Mesendoderm (in vitro differentiated cells): Measurements from ENCODE around the gene HS1BP3.

Experiments
- DNase-seq: peaks from one replicate; pipeline ENCODE4 v3.0.0; 2013
- H2AK5ac ChIP-seq: 2 replicates; pipeline ENCODE4 v1.6.1; 2013; ENCODE audit warnings: low read length, inconsistent platforms
- H2BK120ac ChIP-seq: 2 replicates; pipeline ENCODE4 v1.6.1; 2013; ENCODE audit warnings: low read depth, mild to moderate bottlenecking, low read length, moderate library complexity, mixed read lengths
- H2BK15ac ChIP-seq: replicated peaks from 2 replicates; pipeline ENCODE4 v1.6.1; 2013; ENCODE audit warnings: low read depth, mild to moderate bottlenecking, moderate library complexity
- H2BK5ac ChIP-seq: 2 replicates; pipeline ENCODE4 v1.6.1; 2013; ENCODE audit warnings: low read length, inconsistent platforms
- H3K18ac ChIP-seq: 2 replicates; pipeline ENCODE4 v1.6.1; 2013; ENCODE audit warnings: mild to moderate bottlenecking, low read length, mixed read lengths
- H3K23ac ChIP-seq: one replicate; pipeline ENCODE4 v1.6.1; 2013; ENCODE audit warnings: low read length
- H3K27ac ChIP-seq: 2 replicates; pipeline ENCODE4 v1.5.1; 2013; ENCODE audit warnings: low read depth, mild to moderate bottlenecking, inconsistent platforms, low read length, moderate library complexity
- H3K27me3 ChIP-seq: 2 replicates; pipeline ENCODE4 v1.6.1; 2013; ENCODE audit warnings: low read length, control low read depth, mild to moderate bottlenecking, inconsistent platforms; ENCODE audit not compliant: insufficient read depth, poor library complexity
- H3K36me3 ChIP-seq: 2 replicates; pipeline ENCODE4 v1.6.1; 2013; ENCODE audit warnings: low read length, inconsistent platforms; ENCODE audit not compliant: control insufficient read depth, insufficient read depth
- H3K4ac ChIP-seq: one replicate; pipeline ENCODE4 v1.6.1; 2013; ENCODE audit warnings: low read depth, mild to moderate bottlenecking, low read length, moderate library complexity
- H3K4me1 ChIP-seq: 2 replicates; pipeline ENCODE4 v1.6.1; 2013; ENCODE audit warnings: low read depth, low read length, inconsistent platforms; ENCODE audit not compliant: control insufficient read depth
- H3K4me2 ChIP-seq: 2 replicates; pipeline ENCODE4 v1.6.1; 2013; ENCODE audit warnings: low read length
- H3K4me3 ChIP-seq: 2 replicates; pipeline ENCODE4 v1.5.1; 2013; ENCODE audit warnings: mild to moderate bottlenecking, low read length
- H3K56ac ChIP-seq: one replicate; pipeline ENCODE4 v1.6.1; 2013; ENCODE audit warnings: low read length
- H3K79me1 ChIP-seq: 2 replicates; pipeline ENCODE4 v1.6.1; 2013; ENCODE audit warnings: low read length, inconsistent platforms
- H3K79me2 ChIP-seq: 2 replicates; pipeline ENCODE4 v1.6.1; 2013; ENCODE audit warnings: mild to moderate bottlenecking, low read length; ENCODE audit not compliant: control insufficient read depth, insufficient read depth
- H3K9ac ChIP-seq: 2 replicates; pipeline ENCODE4 v1.6.1; 2013; ENCODE audit warnings: low read length, inconsistent platforms
- H4K5ac ChIP-seq: one replicate; pipeline ENCODE4 v1.6.1; 2013; ENCODE audit warnings: low read length
- H4K8ac ChIP-seq: one replicate; pipeline ENCODE4 v1.6.1; 2013; ENCODE audit warnings: low read depth, mild to moderate bottlenecking, control low read depth, low read length, moderate library complexity
- WGBS: extraction: QIAGEN DNeasy Blood & Tissue Kit; methylation state at CpG from one replicate; pipeline ENCODE4 v1.1.7; 2013; ENCODE audit warnings: low lambda C conversion rate, missing lambda C conversion rate; ENCODE audit not compliant: insufficient coverage; ENCODE audit errors: extremely low coverage; 5-methylcytosine and 5-hydroxymethylcytosine counted together

HS1BP3 gene

DNA sequence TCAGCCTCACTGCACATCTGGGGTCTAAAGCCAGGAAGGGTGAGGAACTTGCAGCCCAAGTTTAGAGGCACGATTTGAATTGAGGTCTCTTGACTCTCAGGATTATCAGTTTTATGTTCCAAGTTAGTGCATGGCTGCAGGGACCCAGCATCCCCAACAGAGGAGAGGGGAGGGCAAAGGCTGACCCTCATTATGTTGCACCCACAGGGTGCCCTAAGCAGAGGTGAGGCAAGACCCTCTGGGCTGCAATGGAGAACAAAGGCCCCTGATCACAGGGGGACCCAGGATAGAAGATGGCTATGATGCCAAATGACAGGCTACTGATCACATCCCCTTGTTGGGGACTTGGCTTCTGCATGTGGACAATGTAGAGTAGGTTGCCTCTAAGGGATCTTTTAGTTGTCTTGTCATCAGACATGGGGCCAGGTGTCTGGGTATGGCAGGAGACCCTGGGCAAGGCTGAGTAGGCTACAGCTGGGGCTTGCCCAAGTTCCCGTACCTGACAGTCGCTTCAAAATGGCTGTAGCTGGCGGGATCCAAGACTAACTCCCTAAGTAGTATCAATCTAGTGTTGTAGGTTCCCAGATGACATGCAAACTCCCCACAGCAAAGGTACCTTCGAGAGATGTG is 11.5 kb upstream of the HS1BP3 start:
- Histone ChIP-seq H3K9ac (no peak overlapping the region), H3K4me1 (no peaks in the 10 kb centered on the region), H3K18ac (no peak overlapping the region), H3K4me3 (no peak overlapping the region), H4K5ac (no peak overlapping the region), H2AK5ac (no peak overlapping the region), H3K4me2 (no peak overlapping the region), H2BK5ac (no peak overlapping the region), H3K27ac (no peak overlapping the region), H2BK120ac (no peak overlapping the region), H3K36me3 (no peaks in the 10 kb centered on the region), H3K56ac (no peak overlapping the region), H2BK15ac (no peak overlapping the region), H3K4ac (no peak overlapping the region), H3K27me3 (peaks cover 40% of the 10 kb centered on the region), H3K23ac (no peak overlapping the region), H3K79me1 (no peaks in the 10 kb centered on the region), H3K79me2 (no peaks in the 10 kb centered on the region), H4K8ac (no peak overlapping the region)
- WGBS: no CpG with 5 or more reads among the region's 5 CpGs
- DNase-seq: no peak

DNA sequence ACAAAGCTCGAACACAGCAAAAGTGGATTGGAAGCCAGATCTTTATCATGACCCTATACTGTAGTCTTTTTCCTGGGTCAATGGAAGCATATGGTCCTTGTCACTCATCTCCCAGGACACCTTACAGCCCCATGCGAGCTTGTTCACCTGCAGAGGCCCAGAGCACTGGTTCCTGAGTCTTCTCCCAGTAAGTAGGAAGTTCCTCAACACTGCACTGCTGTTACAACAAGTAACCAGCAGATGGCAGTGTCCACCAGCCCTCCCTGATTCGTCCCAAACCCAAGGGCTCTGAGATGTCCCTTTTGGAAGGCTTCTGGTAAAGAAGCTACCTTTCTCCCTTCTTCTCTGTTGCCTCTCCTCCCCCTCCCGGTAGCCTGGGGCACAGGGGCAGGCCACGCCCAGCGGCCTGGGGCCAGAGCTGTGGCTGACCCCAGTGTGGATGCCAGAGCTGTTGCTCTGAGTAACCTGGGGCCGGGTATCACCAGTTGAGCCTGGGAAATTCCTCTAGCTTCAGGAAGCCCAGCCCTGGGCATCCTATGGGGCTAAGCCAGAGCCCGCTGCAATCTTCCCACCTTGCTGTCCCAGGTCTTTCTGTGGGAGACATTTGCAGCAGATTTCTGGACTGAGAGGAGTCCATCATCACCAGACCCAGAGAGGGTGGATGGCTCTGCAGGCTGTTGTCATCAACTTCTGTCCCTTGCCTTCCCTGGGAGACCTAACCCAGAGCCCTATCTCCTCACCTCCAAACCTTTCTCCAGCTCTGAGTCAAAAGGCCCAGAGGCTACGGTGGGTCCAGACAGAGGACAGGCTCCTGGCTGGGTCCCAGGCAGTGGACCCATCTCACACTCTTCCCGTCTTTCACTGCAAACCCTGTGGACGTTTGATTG is 10.8 kb upstream of the HS1BP3 start:
- H3K23ac ChIP-seq: no peak overlapping the region
- no peak overlapping the region for H2BK120ac ChIP-seq
- no peaks in the 10 kb centered on the region for H3K79me2 ChIP-seq
- peak; percentile 93 for DNase-seq
- H3K18ac ChIP-seq: no peak overlapping the region
- H2AK5ac ChIP-seq: no peak overlapping the region
- H3K27me3 ChIP-seq: peaks cover 39% of the 10 kb centered on the region
- no peaks in the 10 kb centered on the region for H3K36me3 ChIP-seq
- no peak overlapping the region for H4K8ac ChIP-seq
- H2BK5ac ChIP-seq: no peak overlapping the region
- no peak overlapping the region for H2BK15ac ChIP-seq
- H3K4ac ChIP-seq: no peak overlapping the region
- H3K27ac ChIP-seq: no peak overlapping the region
- no peak overlapping the region for H4K5ac ChIP-seq
- no peaks in the 10 kb centered on the region for H3K4me1 ChIP-seq
- no peak overlapping the region for H3K4me3 ChIP-seq
- H3K4me2 ChIP-seq: no peak overlapping the region
- WGBS: no CpG with 5 or more reads among the region's 11 CpGs
- no peaks in the 10 kb centered on the region for H3K79me1 ChIP-seq
- H3K56ac ChIP-seq: no peak overlapping the region
- no peak overlapping the region for H3K9ac ChIP-seq

DNA sequence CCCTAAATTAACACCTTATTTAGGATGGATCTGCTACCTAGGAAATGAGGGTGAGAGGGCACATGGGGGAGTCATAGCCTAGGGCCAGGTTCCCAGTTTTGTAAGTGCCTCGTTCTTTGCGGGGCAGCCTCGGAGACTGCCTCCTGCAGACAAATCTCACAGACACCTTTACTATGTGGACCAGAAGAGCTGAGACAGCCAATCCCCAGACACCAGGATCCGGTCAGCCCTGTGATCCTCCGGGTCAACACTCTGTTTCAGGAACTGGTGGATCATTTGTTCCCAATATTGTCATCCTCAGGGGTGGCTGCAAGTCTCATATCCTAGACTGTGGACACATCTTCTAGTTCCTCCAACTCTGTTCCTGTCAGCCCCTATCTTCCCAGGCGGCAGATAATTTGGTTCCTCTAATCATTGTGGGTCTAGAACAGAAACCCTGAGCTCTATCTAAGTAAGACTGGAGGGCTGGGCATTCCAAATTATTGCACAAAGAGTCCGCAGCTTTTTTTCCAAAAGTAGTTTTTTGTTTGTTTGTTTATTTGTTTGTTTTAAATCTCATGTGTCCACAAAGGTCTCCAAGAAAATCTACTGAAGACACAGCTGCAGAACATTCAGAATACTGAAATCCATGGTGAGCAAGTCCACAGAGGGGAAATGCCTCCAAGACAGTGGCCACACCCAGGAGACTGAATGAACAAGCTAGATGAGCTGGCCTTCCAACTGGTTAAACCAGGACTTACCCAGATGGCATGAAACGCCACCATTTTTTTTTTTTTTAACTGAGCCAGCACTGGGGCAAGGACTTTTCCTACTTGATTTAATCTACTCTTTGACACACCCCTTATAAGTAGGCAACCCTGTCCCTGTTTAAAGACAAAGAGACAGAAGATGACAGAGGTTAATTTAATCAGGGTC is 9.9 kb upstream of the HS1BP3 start:
- Histone ChIP-seq H2BK5ac (no peak overlapping the region), H3K79me2 (no peaks in the 10 kb centered on the region), H3K79me1 (no peaks in the 10 kb centered on the region), H3K4ac (no peak overlapping the region), H3K9ac (no peak overlapping the region), H3K4me3 (no peak overlapping the region), H2AK5ac (no peak overlapping the region), H3K36me3 (no peaks in the 10 kb centered on the region), H3K4me1 (no peaks in the 10 kb centered on the region), H3K27ac (no peak overlapping the region), H4K8ac (no peak overlapping the region), H3K56ac (peak overlapping the region; percentile 63), H3K27me3 (peaks cover 35% of the 10 kb centered on the region), H2BK15ac (no peak overlapping the region), H2BK120ac (no peak overlapping the region), H4K5ac (no peak overlapping the region), H3K4me2 (no peak overlapping the region), H3K18ac (no peak overlapping the region), H3K23ac (no peak overlapping the region)
- no peak for DNase-seq
- no CpG with 5 or more reads among the region's 8 CpGs for WGBS

DNA sequence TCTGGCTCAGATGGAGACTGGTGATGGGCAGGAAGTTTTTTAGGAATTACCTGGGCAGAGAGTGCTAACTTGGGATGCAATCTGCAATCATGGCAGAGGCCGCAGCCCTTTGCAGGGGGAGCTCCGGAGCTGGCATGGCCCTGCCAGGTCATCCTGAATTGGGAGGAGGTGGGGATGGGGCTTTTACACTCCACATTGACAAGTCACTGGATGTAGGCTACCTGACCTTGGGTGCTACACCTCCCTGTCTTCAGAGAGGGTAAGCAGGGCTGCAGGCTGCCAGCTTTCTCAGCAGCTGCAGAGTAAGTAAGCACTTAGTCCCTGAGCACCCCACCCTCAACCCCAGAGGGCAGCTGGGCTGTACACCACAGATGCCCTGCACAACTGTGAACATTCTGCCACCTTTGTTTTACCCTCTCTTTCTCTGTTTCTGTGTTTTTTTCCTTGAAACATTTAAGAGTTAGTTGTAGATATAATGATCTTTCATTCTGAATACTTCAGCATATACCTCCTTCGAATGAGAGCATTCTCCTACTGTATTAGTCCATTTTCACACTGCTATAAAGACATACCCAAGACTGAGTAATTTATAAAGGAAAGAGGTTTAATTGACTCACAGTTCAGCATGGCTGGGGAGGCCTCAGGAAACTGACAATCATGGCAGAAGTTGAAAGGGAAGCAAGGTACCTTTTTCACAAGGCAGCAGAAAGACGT is 6.8 kb upstream of the HS1BP3 start:
- no peak for DNase-seq
- H3K56ac ChIP-seq: peak overlapping the region; percentile 7
- no peaks in the 10 kb centered on the region for H3K36me3 ChIP-seq
- H3K79me1 ChIP-seq: no peaks in the 10 kb centered on the region
- H2AK5ac ChIP-seq: no peak overlapping the region
- H3K18ac ChIP-seq: no peak overlapping the region
- no peak overlapping the region for H3K27ac ChIP-seq
- H3K27me3 ChIP-seq: peaks cover 6% of the 10 kb centered on the region
- no CpG with 5 or more reads among the region's 4 CpGs for WGBS
- no peaks in the 10 kb centered on the region for H3K4me1 ChIP-seq
- no peak overlapping the region for H3K4me2 ChIP-seq
- H2BK120ac ChIP-seq: no peak overlapping the region
- H3K4me3 ChIP-seq: no peak overlapping the region
- H2BK15ac ChIP-seq: no peak overlapping the region
- H4K5ac ChIP-seq: no peak overlapping the region
- H3K79me2 ChIP-seq: no peaks in the 10 kb centered on the region
- H3K23ac ChIP-seq: no peak overlapping the region
- no peak overlapping the region for H3K9ac ChIP-seq
- H2BK5ac ChIP-seq: no peak overlapping the region
- no peak overlapping the region for H4K8ac ChIP-seq
- no peak overlapping the region for H3K4ac ChIP-seq

DNA sequence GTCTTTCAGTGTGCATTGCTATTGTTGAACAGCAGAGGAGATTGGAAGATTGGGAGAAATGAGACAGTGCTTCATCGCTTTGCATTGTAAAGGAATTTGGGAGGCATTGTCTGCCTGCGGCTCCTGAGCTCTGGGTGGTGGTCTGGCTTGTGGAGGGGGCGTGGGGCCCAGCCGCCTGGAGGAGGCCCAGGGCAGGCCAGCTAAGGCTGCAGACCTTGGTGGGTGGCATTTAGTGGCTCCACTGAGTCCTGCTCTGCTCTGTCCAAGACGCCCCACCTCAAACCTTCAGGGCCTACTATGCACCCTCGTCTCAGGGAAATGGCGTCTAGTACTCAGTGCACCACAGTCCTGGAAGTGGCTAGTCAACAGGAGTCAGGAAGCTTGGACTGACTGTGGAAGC is 5.7 kb upstream of the HS1BP3 start:
- no peak overlapping the region for H2AK5ac ChIP-seq
- H3K27me3 ChIP-seq: no peaks in the 10 kb centered on the region
- H3K4me1 ChIP-seq: no peaks in the 10 kb centered on the region
- H4K8ac ChIP-seq: no peak overlapping the region
- no peak overlapping the region for H2BK15ac ChIP-seq
- H3K4me3 ChIP-seq: no peak overlapping the region
- no peak for DNase-seq
- no peak overlapping the region for H2BK5ac ChIP-seq
- H3K79me1 ChIP-seq: no peaks in the 10 kb centered on the region
- WGBS: no CpG with 5 or more reads among the region's 7 CpGs
- no peak overlapping the region for H4K5ac ChIP-seq
- H3K4ac ChIP-seq: no peak overlapping the region
- no peak overlapping the region for H2BK120ac ChIP-seq
- no peak overlapping the region for H3K9ac ChIP-seq
- H3K56ac ChIP-seq: no peak overlapping the region
- H3K23ac ChIP-seq: no peak overlapping the region
- no peaks in the 10 kb centered on the region for H3K36me3 ChIP-seq
- H3K79me2 ChIP-seq: no peaks in the 10 kb centered on the region
- no peak overlapping the region for H3K27ac ChIP-seq
- H3K18ac ChIP-seq: no peak overlapping the region
- no peak overlapping the region for H3K4me2 ChIP-seq
